Femur (tissue), 1 donor: ENCODE measurements around the gene MYBBP1A.

ENCODE experiments used
- DNase-seq: peaks from one replicate; pipeline ENCODE4 v3.0.0-alpha.2; 2017

MYBBP1A gene

GRCh38 chr17:4565209-4566141 lies 10.3 kb upstream of the MYBBP1A start:
- DNase-seq: peak; percentile 70

GRCh38 chr17:4562015-4562969 lies 7.1 kb upstream of the MYBBP1A start:
- DNase-seq: no peak

GRCh38 chr17:4560837-4561256 lies 5.7 kb upstream of the MYBBP1A start:
- DNase-seq: peak; percentile 27

- peak; percentile 24 for DNase-seq
Observed at GRCh38 chr17:4560421-4560820, 5.2 kb upstream of the MYBBP1A start, which contains the start of gene GGT6. TSS of gene GGT6 (minus strand) at chr17:4560577. CDS start at chr17:4560521, 56 bp downstream.

- DNase-seq: no peak
Observed at GRCh38 chr17:4559966-4560365, 4.8 kb upstream of the MYBBP1A start.

GRCh38 chr17:4559139-4559791 lies 4.1 kb upstream of the MYBBP1A start:
- peak; percentile 22 for DNase-seq

- DNase-seq: peak; percentile 17
Observed at GRCh38 chr17:4558347-4558971, 3.3 kb upstream of the MYBBP1A start.

GRCh38 chr17:4557626-4558346 lies 2.6 kb upstream of the MYBBP1A start:
- DNase-seq: no peak

- no peak for DNase-seq
Observed at GRCh38 chr17:4556996-4557395, 1.8 kb upstream of the MYBBP1A start.

GRCh38 chr17:4555873-4556759 lies 932 bp upstream of the MYBBP1A start:
- DNase-seq: peak; percentile 17

- peak; percentile 33 for DNase-seq
Observed at GRCh38 chr17:4554441-4554996, 665 bp downstream of the MYBBP1A start.

- DNase-seq: peak; percentile 20
Observed at GRCh38 chr17:4553669-4554068, 1.5 kb downstream of the MYBBP1A start.

- DNase-seq: peak; percentile 24
Observed at GRCh38 chr17:4551796-4552525, 3.2 kb downstream of the MYBBP1A start.

- DNase-seq: no peak
Observed at GRCh38 chr17:4551141-4551540, 4.0 kb downstream of the MYBBP1A start.

GRCh38 chr17:4550534-4551039 lies 4.6 kb downstream of the MYBBP1A start:
- no peak for DNase-seq

- DNase-seq: peak; percentile 18
Observed at GRCh38 chr17:4549781-4550533, 5.2 kb downstream of the MYBBP1A start.

- DNase-seq: peak; percentile 17
Observed at GRCh38 chr17:4548721-4549531, 6.3 kb downstream of the MYBBP1A start.
